ENCODE data around the gene PRKD1.

PRKD1 gene

DNA sequence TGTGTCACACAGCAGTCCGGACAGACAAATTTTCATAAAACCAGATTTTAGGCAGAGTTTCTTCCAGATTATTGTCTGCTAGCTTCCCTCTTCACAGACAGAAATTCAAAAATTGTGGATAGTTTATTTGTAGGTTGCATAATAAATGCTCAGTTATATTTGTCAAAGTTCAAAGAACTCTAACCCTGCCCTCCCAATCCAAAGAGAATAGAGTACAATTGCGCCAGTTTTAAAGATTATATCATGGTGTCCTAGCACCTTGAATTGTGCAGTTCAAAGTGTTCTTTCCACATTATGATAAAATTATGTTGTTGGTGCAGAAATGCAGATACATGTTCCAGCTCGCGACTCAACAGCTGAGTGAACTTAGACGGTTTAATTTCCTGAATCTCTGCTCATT lies 263.1 kb downstream of the PRKD1 start:
- DNase-seq = no peak

DNA sequence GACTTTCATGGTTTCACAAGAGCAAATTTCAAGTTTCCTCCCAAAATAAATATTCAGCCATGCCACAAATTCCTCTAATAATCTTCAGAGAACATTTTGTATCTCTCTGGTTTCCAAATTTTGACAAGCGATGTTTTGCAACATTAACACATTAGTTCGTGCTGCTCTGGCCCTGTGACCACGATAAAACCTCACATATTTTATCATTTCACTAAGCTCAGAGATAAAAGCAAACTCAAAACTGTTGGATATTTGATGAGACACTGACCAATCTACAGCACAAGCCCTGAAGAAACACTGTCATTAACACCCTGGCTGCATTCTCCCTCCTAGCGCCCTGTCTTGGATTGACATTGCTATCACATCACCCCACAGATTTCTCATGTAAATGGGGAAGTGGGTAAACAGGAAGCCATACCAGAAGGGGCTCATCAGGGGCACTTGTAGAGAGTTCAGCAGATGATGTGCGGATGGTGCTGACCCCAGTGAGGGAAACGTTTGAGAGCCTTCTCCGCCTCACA lies 264.3 kb downstream of the PRKD1 start:
- no peak for DNase-seq

DNA sequence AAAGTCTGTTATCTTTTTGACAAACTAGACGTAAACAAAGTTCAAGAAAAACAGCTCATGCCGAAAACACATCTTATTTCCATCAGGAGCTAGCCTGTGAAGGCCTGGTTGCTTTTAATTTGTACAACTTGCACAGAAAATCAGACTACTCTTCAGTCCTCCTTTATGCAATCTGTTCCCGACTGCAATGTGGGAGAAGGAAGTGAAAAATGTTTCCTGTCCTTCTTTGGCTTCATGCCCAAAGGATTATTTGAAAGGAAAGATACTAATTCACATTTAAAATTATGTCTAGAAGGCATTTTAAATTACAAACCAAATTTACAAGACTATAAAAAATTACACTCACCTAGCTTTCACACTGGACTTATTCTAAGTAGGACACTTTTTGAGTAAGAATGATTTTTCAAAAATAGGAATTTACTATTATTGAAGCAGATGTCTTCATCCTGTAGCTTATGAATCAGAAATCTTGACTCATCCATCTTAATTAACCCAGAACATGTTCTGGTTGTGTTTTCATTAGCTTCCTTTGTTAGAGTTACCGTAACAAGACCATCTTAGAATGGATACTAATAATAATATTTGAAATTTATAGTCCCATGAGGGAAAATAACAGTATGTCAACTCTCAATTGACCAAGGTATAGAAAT lies 272.6 kb downstream of the PRKD1 start:
- no peak for DNase-seq

DNA sequence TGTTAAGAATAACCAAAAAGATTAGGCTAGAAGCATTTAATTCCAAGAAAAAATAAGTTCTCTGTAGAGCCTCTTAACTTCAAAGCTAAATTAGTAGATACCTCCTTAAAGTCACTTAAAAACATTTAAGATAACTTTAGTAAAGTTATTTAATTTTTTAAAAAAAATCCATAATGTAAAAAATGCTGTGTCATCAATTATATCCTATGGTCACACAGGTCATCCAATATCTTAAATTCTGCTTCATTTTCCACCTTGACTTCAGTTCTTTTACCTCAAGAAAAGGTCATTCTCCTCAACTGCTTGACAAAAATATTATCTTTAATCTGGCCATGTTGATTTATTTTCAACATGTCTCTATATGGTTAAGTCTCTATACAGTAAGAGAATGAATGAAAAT lies 274.3 kb downstream of the PRKD1 start:
- DNase-seq = no peak

DNA sequence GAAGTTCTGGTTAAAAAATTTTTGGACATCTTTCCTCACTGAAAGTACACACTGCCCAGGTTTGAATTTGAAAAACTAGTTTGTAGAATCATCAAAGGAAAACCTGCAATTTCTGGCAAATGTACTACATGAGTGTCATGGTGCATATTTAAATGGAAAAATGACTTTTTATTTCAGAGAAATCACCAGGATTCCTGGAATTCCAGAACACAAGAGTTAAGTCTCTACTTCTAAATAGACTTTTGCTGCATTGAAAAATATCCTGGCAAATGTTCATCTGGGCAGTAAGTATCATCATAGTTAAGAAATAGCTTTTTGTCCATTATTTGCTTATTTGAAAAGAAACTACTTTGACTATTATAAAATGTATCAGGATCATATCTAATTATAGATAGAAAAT lies 275.1 kb downstream of the PRKD1 start:
- DNase-seq = no peak

DNA sequence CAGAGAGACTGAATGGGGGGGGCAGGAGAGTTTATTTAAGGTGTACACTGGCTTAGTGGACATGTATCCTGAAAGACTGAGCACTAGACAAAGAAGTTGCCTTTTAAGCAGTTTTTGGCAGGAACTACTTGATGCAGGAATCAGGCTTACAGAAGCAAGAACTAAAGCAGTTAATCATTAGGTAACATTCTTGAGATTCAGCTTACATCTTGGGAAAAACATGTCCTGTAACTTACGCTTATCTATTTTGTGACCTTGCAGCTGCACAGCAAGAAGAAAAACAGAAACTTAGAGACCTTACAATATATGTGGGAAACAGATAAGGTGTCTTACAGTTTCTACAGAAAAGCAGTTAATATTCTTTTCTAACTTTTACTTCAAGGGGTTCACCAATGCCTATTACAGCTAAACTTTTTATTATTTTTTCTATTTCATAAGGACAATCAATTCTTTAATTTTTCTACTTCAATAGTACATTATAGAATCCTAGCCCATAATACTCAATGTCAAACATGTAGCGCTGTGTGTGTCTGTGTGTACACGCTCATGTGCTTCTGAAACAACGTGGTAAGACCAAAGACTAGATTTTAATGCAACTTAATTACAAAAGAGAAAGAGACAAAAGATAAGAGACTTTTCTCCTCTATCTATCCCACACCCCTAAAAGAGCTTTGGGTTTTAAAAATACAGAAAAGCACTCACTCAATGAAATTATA lies 276.9 kb downstream of the PRKD1 start:
- no peak for DNase-seq

DNA sequence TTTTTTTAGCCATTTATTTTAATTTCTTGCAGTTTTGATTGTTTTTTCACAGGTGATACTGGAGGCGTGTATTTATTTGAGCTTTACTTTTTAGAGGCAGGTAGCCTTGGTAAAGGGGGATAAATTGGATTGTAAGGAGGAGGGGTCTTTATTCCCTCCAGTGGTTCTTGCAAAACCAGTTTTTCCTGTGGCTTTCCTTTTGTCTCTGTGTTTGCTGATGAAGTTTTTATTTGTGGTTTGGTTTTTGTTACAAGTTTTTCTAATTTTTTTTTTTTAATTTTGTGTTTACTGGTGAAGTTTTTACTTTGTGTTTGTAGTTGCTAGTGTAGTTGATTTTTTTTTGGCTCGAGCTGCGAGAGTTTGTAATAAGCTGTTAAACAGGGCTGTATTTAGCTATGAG lies 278.5 kb downstream of the PRKD1 start:
- no peak for DNase-seq

DNA sequence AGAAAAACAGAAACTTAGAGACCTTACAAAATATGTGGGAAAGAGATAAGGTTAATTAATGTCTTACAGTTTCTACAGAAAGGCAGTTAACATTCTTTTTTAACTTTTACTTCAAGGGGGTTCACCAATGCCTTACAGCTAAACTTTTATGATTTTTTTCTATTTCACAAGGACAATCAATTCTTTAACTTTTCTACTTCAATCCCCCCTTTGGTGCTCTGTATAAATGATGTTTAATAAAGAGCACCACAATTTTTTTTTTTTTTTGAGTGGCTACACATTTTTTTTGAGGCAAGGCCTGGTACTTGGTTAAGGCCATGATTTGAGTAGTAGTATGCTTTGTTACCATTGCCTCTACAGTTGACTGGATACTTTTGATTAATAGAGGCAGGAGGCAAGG lies 279.6 kb downstream of the PRKD1 start:
- DNase-seq = peak in 1 of 2 experiments; percentile 9

DNA sequence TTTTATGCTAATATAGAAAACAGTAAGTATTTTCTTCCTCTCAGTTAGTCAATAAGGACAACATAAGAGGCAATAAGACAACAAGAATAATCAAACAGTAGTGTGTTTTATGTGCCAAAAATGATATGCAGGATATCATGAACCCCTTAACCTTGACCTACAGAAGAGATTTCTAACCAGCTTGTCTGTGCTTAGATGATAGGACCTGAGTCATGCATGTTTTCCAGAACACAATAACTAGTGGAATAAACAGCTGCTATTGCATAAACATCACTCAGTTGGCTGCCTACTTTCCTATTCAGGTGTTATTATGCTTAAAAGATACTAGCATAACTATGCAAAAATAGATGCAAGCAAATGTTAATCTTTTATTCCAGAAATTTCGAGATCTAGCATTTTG lies 282.5 kb downstream of the PRKD1 start:
- DNase-seq = no peak

DNA sequence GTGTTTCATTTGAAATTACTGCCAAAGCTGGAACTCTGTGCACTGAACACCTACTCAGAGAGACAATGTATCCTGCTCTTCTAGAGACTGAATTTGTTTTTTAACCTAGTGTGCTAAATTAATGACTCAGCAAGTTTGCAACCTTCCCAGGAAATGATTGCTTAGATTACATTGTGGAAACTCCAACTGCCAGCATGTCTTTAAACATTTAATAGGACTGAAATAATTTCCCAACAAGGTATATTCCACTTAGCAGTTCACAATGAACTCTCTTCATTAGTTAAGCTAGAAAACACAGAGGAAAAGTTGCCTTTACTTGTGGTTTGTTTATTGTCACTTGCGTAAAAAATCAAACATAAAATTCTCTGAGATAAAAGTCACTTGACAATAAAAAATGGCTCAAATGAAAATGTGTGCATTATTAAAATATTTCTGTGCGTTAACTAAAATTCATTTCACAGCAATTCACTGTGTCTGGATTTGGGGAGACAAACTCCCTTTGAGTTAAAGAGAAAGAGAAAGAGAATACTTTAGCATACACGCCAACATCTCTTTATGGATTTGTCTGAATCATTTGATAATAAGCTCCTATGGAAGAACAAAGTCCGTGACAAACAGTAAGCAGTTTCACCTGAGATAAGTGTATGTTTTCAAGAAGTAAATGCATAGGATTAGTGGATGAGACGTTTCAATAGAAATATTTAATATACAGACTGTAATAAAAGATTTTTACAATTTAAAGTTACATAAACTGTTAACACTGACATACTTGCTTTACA lies 284.0 kb downstream of the PRKD1 start:
- peak in 1 of 2 experiments; percentile 11 for DNase-seq

DNA sequence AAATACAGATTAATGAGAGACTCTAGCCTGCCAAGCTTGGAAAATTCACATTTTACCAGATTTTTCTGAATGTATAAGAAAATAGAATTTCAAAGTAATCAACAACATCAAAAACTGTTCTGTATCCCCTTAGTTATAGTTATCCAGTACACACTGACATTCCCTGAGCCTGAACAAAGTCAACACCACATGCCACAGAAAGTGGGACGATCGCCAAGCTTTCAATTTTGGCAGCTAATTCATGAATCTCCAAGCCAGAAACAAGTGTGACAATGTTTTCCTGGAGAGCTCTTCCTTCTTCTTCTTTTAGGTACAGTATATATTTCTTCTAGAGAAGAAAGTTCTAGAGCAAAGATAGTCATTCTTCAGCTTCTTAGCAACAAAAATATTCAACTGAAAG lies 290.2 kb downstream of the PRKD1 start:
- DNase-seq = no peak

DNA sequence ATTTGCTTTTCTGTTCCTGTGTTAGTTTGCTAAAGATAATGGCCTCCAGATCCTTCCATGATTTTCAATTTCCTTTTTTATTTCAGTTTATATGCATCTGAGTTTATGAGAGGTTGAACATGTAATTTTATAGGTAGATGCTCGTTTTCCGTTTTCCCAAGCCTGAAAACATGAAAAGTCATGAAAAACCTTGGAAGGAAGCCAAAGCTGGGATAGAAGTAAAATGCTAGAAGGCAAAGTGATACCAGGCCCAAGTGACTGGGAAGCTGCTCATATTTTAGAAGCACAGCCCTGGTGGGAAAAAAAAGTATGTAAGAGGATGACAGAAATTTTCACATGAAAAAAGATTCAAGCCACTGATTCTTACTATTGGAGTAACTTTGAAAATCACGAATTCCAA lies 290.8 kb downstream of the PRKD1 start:
- no peak for DNase-seq

DNA sequence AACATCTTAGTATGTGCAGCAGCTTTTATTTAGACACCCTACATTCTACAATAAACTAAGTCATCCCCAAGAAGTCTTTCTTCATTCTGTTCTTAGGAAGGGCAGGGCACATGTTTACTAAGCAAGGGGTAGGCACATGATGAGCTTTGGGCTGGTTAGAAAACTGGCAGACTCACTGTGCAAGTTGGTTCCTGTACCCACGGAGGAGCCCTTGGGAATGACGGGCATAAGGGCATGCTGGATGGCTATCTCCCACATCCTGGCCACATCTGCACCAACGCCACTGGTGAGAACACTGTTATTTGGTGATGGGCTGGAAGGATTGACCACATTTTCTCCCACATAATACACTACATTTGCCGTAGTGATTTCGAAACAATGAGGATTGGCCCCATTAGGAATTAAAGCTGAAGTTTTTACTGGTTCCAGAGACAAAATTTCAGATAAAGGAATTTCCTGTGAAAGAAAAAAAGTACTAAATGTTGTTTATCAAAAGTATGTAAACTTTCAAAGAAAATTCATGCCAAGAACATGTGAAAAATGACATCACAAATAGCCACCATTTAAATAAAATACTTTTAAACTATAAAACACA lies 297.0 kb downstream of the PRKD1 start:
- DNase-seq = no peak

DNA sequence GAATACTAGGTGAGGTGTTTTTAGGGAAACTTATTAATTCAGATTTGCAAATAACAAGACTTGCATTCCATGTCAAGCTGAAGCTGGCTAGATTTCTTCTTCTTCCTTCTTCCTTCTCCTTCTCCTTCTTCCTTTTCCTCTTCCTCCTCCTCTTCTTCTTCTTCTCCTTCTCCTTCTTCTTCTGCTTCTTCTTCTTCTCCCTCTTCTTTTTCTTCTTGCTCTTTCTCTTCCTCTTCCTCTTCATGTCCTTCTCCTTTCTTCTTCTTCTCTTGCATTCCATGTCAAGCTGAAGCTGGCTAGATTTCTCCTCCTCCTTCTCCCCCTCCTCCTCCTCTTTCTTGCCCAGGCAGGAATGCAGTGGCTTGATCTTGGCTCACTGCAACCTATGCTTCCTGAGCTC lies 297.8 kb downstream of the PRKD1 start:
- no peak for DNase-seq

DNA sequence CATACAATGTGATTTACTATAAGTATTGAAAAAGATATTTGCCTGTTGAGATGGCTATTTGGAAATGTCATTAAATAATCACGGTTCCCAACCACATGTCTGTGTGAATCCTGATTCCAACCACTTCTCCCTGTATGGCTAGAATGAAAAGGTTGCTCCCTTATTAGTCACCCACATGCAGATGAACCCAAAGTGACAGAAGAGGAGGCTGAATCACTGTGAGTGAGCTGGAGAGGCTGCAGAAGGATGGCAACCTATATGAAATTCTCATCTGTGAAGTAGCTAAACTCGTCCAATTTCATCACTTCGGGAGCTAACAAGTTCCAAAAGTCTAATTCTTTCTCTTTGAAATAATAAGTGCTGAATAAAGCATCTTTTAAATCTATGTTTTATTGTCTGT lies 300.5 kb downstream of the PRKD1 start:
- DNase-seq = no peak

DNA sequence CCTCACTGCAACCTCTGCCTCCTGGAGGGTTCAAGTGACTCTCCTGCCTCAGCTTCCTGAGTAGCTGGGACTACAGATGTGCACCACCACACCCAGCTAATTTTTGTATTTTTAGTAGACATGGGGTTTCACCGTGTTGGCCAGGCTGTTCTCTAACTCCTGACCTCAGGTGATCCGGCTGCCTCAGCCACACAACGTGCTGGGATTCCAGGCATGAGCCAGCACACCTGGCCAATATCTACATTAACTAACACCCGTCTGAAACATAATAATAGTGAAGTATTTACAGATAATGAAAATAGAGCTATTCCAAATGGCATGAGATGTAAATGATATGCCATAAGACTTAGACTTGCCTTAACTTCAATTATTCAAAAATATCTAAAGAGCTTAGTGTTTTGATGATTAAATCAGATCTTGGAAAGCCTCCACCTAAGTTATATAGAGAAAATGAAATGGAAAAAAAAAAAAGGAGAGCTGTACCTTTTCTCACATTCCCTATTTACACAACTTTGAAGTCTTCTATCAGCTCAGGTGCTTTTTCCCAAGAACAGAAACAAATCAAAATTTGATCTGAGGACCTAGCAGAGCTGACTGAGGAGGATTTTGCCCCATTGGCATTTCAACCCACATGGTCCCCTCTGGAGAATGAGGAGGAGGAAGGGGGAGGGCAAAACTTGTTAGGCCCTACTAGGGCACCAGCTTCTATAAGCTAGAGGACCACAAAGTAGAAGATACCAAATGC lies 309.2 kb downstream of the PRKD1 start:
- no peak for DNase-seq

DNA sequence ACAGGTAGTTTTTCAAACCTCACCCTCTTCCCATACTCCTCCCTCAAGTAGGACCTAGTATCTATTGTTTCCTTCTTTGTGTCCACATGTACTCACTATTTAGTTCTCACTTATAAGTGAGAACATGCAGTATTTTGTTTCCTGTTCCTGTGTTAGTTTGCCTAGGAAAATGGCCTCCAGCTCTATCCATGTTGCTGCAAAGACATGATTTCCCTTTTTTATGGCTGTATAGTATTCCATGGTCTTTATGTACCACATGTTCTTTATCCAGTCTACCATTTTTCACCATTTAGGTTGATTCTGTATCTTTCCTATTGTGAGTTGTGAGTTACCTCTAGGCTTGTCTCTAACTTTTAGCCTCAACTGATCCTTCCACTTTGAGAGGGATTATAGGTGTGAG lies 310.7 kb downstream of the PRKD1 start:
- no peak for DNase-seq

DNA sequence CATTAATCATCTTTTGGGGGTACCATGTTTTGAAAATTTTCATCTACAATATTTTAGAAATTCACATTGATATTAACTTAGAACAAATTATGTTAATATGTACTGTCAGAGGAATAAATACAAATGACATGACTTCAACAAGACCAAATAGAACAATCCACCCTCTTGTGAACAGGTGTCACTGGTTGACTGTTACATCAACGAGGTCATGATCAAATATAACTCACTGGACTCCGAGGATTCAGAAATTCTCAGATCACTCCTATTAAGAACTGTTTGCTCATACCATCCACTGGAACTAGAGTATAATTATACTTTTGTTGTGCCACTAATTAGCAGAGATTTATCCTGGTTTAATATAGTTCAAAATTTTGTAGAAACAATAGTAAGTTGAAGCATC lies 318.8 kb downstream of the PRKD1 start:
- no peak for DNase-seq

DNA sequence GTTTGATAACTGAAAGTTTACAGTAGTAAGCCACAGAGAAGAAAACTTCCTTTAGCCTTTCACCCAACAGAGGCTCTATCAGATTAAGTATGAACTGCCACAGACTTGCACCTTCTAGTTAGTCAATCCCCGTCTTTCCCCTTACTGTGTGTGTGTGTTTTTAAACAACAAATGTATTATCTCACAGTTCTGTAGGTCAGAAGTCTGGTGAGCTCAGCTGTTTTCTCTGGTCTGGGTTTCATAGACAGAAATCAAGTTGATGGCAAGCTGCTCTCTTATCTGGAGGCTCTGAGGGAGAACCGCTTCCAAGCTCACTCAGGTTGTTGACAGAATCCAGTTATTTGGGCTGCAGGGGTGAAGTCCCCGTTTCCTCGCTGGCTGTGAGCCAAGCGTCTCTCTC lies 320.5 kb downstream of the PRKD1 start:
- no peak for DNase-seq

DNA sequence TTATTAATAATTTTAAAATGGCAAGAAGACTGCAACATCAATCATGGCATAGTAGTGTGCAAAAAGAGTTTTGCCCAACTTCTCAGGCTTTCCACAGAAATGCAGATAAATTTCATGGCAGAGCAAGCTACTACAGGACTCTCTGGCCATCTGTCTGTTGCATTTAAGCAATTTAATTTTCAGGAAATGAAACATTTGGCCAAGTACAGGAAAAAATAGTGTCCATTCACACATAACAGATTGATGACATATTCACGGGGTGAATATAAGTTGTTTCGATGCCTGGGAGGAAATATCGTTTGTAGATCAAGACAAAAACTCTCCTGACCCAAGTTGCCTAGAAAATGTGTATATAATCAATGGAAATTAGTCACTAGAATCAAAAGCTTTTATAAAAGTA lies 324.0 kb downstream of the PRKD1 start:
- no peak for DNase-seq

DNA sequence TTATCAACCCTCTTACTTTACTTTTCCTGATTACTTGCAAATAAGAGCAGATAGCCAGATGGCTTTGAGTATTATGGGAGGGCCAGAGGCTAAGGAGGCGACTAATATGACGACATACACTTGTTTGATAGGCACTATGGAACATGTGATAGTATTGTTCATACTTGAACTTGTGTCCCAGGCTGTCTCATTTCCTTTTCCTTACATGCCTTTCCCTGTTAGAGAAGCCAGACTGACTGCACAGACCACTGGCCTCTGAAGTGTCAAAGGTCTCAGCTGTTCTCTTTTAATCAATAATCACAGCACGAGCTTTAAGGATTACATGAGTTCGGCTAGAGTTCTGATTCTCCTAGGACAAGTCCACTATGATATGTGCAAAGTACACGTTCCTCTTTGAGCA lies 326.0 kb downstream of the PRKD1 start:
- DNase-seq = no peak

DNA sequence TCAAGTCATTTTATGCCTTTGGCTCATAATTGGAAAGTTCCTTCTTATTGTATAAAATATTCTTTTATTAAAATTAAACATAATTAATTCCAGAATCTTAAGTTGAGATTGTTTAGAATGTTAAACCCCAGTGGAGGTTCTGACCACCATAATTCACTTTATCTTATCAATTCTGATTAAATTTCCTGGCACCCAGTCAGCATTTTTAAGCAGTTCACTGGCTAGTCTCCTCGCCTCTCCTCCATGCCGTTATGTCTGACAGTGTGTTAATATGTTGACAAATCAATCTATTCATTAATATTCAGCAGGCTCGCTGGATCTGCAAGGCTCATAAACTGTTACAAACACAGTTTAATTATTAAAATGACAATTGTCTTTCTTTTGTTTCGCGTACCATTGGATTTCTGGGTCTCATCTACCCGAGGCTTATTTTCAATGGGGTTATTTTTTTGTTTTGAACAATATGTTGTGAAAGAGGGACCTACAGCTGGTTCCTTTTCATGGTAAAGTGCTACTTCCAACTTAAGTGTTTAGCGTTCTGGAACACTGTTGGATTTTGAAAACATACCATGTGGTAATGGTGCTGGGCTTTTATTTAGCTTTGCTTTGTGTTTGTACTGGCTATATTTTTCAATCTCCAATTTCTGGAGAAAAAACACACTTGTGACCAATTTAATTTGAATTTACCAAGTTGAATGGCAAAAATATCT lies 339.7 kb downstream of the PRKD1 start:
- no peak for DNase-seq
